ENCODE measurements around the gene PTGS1.

Gene PTGS1

DNA sequence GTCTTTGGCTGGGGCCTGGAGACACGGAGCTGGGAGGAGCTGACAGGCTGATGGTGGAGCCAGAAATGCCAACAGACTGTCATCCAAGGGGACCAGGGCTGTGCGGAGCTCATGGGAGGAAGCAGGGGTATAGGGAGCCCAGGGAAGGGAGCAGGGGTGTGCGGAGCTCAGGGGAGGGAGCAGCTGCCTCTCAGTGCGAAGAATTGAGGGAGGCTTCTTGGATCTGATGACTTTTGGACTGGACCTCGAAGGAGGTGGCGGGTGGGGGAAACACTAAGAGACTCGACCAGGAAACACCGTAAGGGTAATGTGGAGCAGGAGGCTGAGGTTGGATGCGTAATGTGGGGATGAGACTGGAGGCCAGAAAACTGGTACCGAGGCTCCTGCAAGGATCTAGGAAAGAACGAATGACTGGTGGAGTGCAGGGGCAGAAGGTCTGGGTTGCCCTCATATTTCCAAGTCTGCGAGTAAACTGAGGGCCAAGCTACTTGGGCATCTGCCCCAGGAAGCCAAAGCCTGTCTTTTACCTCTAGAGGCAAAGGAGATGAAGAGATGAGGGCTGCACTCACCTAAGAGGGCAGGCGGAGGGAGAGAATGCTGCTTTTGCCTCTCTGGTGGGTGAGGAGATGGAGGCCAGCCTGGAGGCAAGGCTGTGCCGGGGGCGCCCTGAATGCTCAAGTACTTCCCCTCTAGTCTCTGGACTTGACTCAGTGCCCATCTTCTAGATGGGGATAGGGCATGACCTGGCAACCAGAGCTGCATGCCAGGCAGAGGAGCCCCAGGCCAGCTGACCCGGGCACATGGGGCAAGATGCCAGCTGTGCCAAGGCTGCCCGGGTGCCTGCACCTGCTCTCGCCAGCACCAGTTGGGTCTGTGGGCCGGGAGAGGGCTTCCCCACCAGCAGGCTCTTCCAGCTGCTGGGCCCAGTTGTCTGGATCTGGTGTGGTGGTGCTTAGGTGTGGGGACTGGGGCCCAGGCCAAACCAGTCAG is 2.3 kb downstream of the PTGS1 start:
- no peak for DNase-seq (ENCODE audit: low read depth in 3 of 3, low spot score in 1 of 3)

DNA sequence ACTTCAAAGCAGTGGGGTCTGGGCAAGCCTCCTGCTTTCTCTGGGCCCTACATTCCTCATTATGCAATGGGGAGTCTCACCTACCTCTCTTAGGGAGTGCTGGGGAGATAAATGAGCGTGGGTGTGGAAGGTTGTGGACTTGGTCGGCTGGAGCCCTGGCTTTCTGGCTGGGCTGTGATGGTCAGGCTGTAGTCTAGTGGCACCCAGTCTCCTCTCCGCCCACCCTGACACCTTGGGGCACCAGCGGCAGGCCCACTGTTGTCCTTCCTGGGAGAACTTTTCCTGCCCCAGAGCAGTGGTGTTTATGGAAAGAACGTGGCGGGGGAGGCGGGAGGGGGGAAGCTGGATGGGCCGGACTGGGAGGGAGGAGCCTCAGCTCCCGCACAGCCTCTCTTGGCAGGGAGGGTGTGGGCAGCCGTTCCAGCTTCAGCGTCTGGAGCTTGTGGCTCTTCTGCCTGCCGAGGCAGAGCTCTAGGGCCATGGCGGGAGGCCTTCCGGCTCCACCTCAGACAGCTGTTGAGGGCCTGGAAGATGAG is 4.1 kb downstream of the PTGS1 start:
- DNase-seq (ENCODE audit: low read depth in 3 of 3, low spot score in 1 of 3), result no peak

DNA sequence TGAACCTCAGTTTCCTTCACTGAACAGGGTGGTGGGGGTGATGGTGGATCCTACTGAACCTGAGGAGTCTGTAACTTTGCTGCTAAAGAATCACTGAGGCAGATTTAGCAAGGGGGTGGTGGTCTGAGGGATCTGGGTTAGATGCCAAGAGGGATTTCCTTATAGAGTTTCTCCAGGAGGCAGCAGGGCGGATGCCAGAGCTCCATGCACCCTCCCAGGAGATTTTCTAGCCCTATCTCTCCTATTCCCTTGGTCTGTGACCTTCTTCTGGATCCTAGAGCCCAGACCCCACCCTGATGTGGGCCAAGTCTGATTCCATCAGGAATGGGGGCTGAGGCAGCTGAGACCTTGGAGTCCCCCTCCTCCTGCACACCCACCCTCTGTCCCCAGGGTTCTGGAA is 6.0 kb downstream of the PTGS1 start:
- DNase-seq (ENCODE audit: low read depth in 3 of 3, low spot score in 1 of 3), result no peak

GRCh38 chr9:122377241-122378164 is 6.7 kb downstream of the PTGS1 start:
- DNase-seq (ENCODE audit: low read depth in 3 of 3, low spot score in 1 of 3), result no peak

- no peak for DNase-seq (ENCODE audit: low read depth in 3 of 3, low spot score in 1 of 3)
Measured at GRCh38 chr9:122378236-122378635, 7.4 kb downstream of the PTGS1 start.

DNA sequence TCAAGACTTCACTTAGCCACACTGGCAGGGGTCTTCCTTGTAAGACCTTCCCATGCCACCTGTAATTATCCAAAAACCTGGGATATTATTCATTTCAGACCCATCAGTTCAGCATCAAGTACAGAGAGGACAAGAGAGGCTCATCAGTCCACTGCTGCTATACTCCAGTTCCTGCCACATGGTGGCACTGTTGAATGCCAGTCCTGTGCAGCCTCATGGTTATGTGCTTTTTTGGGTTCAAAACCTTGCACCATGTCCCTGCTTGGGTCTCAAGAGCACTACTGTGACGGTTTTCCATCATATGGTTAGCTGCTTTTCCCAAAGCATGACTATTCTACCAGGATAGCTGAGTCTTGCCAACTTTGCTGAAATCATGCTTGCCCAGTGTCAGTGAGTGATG is 8.5 kb downstream of the PTGS1 start:
- DNase-seq (ENCODE audit: low read depth in 3 of 3, low spot score in 1 of 3), result no peak

- no peak for DNase-seq (ENCODE audit: low read depth in 3 of 3, low spot score in 1 of 3)
Measured at GRCh38 chr9:122380293-122380692, 9.5 kb downstream of the PTGS1 start.

- DNase-seq (ENCODE audit: low read depth in 3 of 3, low spot score in 1 of 3), result no peak
Measured at GRCh38 chr9:122381206-122381950, 10.6 kb downstream of the PTGS1 start.

DNA sequence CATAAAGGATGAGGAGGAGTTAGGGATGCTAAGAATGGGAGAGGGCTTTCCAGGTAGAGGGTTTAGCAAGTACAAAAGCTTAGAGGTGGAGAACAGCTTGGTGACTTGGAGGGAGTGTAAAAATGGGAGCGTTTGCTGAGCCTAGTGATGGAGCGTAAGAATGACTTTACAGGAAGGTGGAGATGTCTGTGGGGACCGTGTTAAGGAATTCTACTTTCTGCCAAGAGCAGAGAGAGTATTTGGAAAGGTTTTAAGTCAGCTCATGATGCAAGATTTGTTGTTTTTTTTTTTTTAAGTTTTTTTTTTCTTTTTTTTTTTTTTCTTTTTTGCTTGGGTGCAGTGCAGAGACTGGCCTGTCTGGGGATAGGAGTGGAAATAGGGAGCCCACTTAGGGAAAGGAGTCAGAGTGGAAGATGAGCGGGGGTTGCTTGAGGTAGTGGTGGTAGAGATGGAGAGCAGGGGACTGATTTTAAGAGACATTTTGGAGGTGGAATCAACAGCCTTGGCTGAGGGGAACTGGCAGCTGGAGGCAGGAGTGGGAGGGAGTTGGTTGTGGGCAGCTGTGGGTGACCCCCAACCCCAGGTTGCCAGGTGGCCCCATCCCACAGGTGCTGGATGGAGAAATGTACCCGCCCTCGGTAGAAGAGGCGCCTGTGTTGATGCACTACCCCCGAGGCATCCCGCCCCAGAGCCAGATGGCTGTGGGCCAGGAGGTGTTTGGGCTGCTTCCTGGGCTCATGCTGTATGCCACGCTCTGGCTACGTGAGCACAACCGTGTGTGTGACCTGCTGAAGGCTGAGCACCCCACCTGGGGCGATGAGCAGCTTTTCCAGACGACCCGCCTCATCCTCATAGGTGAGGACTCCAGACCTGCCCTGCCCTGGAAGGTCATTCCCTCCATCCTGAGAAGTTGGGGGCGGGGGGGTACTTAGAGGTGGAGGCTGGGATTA is 12.4 kb downstream of the PTGS1 start:
- DNase-seq (ENCODE audit: low read depth in 3 of 3, low spot score in 1 of 3), result no peak

DNA sequence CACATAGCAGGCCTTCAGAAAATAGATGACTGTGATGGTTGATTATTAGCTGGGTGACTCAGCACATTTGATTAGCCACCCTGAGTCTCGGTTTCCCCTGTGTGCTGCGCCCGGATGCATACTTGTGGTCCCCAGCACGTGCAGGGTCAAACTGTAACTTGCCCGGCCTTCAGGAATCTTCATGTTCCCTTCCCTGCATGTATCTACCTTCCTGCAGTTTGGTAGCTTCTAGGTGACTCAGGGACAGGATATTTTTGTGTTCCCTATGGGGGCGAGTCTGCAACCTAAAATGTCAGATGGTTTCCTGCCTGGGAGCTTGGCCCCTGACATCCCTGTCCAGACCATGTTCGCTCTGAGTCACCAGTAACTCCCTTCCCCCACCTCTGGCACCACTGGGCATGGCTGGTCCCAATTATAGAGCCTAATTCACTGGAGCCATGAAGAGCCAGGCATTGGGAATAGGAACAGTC is 13.2 kb downstream of the PTGS1 start:
- no peak for DNase-seq (ENCODE audit: low read depth in 3 of 3, low spot score in 1 of 3)

DNA sequence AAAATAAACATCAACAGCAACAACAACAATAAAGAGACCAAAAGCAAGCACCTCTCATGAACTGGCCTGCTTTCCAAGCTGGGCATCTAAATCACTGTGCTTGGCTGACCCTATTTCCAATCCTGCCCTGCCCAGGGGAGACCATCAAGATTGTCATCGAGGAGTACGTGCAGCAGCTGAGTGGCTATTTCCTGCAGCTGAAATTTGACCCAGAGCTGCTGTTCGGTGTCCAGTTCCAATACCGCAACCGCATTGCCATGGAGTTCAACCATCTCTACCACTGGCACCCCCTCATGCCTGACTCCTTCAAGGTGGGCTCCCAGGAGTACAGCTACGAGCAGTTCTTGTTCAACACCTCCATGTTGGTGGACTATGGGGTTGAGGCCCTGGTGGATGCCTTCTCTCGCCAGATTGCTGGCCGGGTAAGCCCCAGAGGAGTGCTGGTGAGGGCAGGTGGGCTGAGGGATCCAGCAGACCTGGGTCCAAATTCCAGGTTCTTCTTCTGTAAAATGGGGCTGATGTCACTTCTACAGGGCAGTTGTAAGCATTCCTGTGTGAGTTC is 15.6 kb downstream of the PTGS1 start:
- DNase-seq (ENCODE audit: low read depth in 3 of 3, low spot score in 1 of 3), result no peak

DNA sequence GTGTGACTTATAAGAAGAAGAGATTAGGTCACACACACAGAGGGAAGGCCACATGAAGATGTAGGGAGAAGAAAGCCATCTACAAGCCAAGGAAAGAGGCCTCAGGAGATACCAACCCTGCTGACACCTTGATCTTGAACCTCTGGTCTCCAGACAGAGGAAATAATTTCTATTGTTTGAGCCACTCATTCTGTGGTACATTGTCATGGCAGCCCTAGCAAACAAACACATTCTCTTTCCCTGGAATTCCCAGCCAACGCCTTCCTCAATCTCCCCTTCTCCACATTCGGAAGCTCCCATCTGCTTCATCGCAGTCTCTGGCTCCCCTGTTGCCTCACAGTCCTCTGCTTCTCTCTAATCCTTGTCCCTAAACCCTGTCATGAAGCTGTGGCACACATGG is 16.7 kb downstream of the PTGS1 start:
- no peak for DNase-seq (ENCODE audit: low read depth in 3 of 3, low spot score in 1 of 3)

GRCh38 chr9:122389195-122389594 is 18.4 kb downstream of the PTGS1 start:
- DNase-seq (ENCODE audit: low read depth in 3 of 3, low spot score in 1 of 3), result no peak

- DNase-seq (ENCODE audit: low read depth in 3 of 3, low spot score in 1 of 3), result no peak
Measured at GRCh38 chr9:122389799-122390481, 19.1 kb downstream of the PTGS1 start.

- DNase-seq (ENCODE audit: low read depth in 3 of 3, low spot score in 1 of 3), result no peak
Measured at GRCh38 chr9:122392284-122392683, 21.5 kb downstream of the PTGS1 start.

GRCh38 chr9:122392714-122393113 is 21.9 kb downstream of the PTGS1 start:
- no peak for DNase-seq (ENCODE audit: low read depth in 3 of 3, low spot score in 1 of 3)

DNA sequence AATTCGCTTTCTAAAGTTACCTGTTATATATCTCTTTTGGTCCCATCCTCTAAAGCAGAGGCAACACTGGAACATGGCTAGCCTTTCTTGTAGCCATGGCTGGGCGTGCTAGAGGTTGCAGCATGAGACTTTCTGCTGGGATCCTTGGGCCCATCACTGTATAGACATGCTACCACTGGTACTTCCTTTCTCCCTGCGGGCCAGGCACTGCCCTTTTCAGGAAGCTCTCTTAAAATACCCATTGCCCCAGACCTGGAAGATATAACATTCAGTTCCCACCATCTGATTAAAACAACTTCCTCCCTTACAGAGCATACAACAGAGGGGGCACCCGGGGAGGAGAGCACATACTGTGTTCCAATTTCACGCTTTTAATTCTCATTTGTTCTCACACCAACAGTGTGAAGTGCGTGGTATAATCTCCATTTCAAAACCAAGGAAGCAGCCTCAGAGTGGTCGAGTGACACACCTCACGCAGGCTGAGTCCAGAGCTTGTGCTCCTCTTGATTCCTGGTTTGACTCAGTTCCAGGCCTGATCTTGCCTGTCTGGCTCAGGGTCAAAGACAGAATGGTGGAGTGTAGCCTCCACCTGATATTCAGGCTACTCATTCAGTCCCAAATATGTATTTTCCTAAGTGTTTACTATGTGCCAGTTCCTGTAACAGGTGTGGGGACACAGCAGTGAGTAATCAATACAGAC is 22.6 kb downstream of the PTGS1 start:
- no peak for DNase-seq (ENCODE audit: low read depth in 3 of 3, low spot score in 1 of 3)
